HepG2 (cell line): ENCODE results near the gene ZNF618. TPM values are rescaled to one million over a fixed set of nuclear protein-coding genes. Genes with fewer than 3 reads are reported as not detected.

Experiments used
- ATAC-seq: fragments of 200-7000 bp; cut with Tn5 transposase; 3 replicates; pipeline ENCODE4 v1.9.1; 2020; ENCODE audit warnings: mild to moderate bottlenecking, moderate library complexity
- BruUV-seq: library from RNA; stranded (reverse); fragments of 400-500 nt; replicated peaks from 2 replicates; lab custom pipeline; 2021; lab: Mats Ljungman, UMichigan
- CTCF ChIA-PET: fragments of 300-600 bp; formaldehyde crosslinking; extraction: SDS; loops from one replicate; lab custom pipeline; 2021; ENCODE audit warnings: low total read pairs, inconsistent platforms, low intra/inter-chr PET ratio; lab: Yijun Ruan, JAX
- POLR2A ChIA-PET: fragments of 350-600 bp; sonication (Branson Sonifier 250); formaldehyde crosslinking; loops from one replicate; lab custom pipeline; 2020; ENCODE audit warnings: antibody characterized with exemption, inconsistent platforms; lab: Yijun Ruan, JAX
- DNase-seq: peaks from one replicate; pipeline ENCODE4 v3.0.0-alpha.2; 2015; ENCODE audit warnings: low spot score
- FAIRE-seq: peaks from 3 replicates; lab custom pipeline; 2011; peaks lifted over from hg19 to GRCh38; lab: Jason Lieb, UNC
- H2AFZ ChIP-seq: one replicate; pipeline ENCODE4 v1.6.1; 2011; ENCODE audit warnings: low read length, inconsistent platforms
- H3K27ac ChIP-seq: fragments of 300-600 bp; 3 replicates; pipeline ENCODE4 v1.8.0; 2011; ENCODE audit warnings: mixed run types, mild to moderate bottlenecking, mixed read lengths, low read length, inconsistent platforms; ENCODE audit not compliant: insufficient read depth; ENCODE audit errors: extremely low read length
- H3K27me3 ChIP-seq, 2 experiments: fragments of 200-600 bp in 1 of 2; 2 replicates in 1 of 2; 3 replicates in 1 of 2; pipeline versions ENCODE4 v1.6.0 to v1.8.0; 2011; ENCODE audit warnings: low read length in 2 of 2, mild to moderate bottlenecking in 2 of 2, moderate library complexity in 2 of 2, inconsistent platforms in 1 of 2; ENCODE audit not compliant: insufficient read depth in 2 of 2, control insufficient read depth in 1 of 2
- H3K36me3 ChIP-seq, 2 experiments: fragments of 200-600 bp in 1 of 2; replicated peaks in 1 of 2; 2 replicates in 1 of 2; 3 replicates in 1 of 2; pipeline versions ENCODE4 v1.5.1 to v1.8.0; 2011; ENCODE audit warnings: low read length in 2 of 2, inconsistent platforms in 1 of 2; ENCODE audit not compliant: insufficient read depth in 2 of 2, control insufficient read depth in 1 of 2
- H3K4me1 ChIP-seq: 2 replicates; pipeline ENCODE4 v1.5.1; 2012; ENCODE audit warnings: low read length, inconsistent platforms; ENCODE audit not compliant: insufficient read depth
- H3K4me2 ChIP-seq: 2 replicates; pipeline ENCODE4 v1.6.0; 2011; ENCODE audit warnings: low read depth, low read length, inconsistent platforms
- H3K4me3 ChIP-seq, 3 experiments: fragments of 200-600 bp in 1 of 3; sonication (generic), shearing (Covaris generic) in 1 of 3; replicated peaks in 1 of 3; 2 replicates each; pipeline ENCODE4 v1.5.1; 2011 to 2016; ENCODE audit warnings: low read length in 3 of 3, inconsistent platforms in 2 of 3, low read depth in 2 of 3, mild to moderate bottlenecking in 2 of 3, control low read depth in 1 of 3, mixed read lengths in 1 of 3; ENCODE audit not compliant: insufficient read depth in 1 of 3
- H3K79me2 ChIP-seq: one replicate; pipeline ENCODE4 v1.6.1; 2011; ENCODE audit warnings: low read length, inconsistent platforms; ENCODE audit not compliant: insufficient read depth
- H3K9ac ChIP-seq: 2 replicates; pipeline ENCODE4 v1.6.0; 2011; ENCODE audit warnings: mild to moderate bottlenecking, low read depth, low read length, inconsistent platforms; ENCODE audit not compliant: insufficient read depth
- H3K9me3 ChIP-seq: 2 replicates; pipeline ENCODE4 v1.5.1; 2012; ENCODE audit warnings: mild to moderate bottlenecking, low read length
- H4K20me1 ChIP-seq: 2 replicates; pipeline ENCODE4 v1.6.0; 2011; ENCODE audit warnings: inconsistent platforms, mild to moderate bottlenecking, low read length, moderate library complexity; ENCODE audit not compliant: insufficient read depth
- BRCA1 ChIP-seq: sonication (generic); formaldehyde crosslinking; IDR thresholded peaks from 2 replicates; pipeline ENCODE4 v1.4.0; 2020; ENCODE audit warnings: missing genetic modification reagents
- DPF2 ChIP-seq: sonication (generic); formaldehyde crosslinking; IDR thresholded peaks from 2 replicates; pipeline ENCODE4 v1.4.0; 2020; ENCODE audit warnings: mild to moderate bottlenecking, low read depth, missing genetic modification reagents, borderline replicate concordance
- ETV5 ChIP-seq: IDR thresholded peaks from 2 replicates; pipeline ENCODE4 v1.6.1; 2018; ENCODE audit warnings: missing biosample characterization, missing genetic modification reagents, inconsistent platforms, borderline replicate concordance
- GLI4 ChIP-seq: sonication (generic); formaldehyde crosslinking; IDR thresholded peaks from 2 replicates; pipeline ENCODE4 v1.5.1; 2020; ENCODE audit warnings: missing genetic modification reagents, mild to moderate bottlenecking, moderate library complexity, borderline replicate concordance
- RAD51 ChIP-seq: fragments of 450-650 bp; IDR thresholded peaks from 2 replicates; pipeline ENCODE4 v1.6.1; 2016; ENCODE audit warnings: borderline replicate concordance
- RCOR2 ChIP-seq: IDR thresholded peaks from 2 replicates; pipeline ENCODE4 v1.6.1; 2016; ENCODE audit warnings: missing biosample characterization, missing genetic modification reagents
- SALL1 ChIP-seq: sonication (generic); formaldehyde crosslinking; IDR thresholded peaks from 2 replicates; pipeline ENCODE4 v1.8.0; 2022; ENCODE audit warnings: mild to moderate bottlenecking, missing genetic modification reagents
- ZNF207 ChIP-seq: fragments of 450-650 bp; IDR thresholded peaks from 2 replicates; pipeline ENCODE4 v1.6.1; 2016; ENCODE audit warnings: antibody characterized with exemption, borderline replicate concordance
- ZNF333 ChIP-seq: sonication (generic); formaldehyde crosslinking; IDR thresholded peaks from 2 replicates; pipeline ENCODE4 v1.4.0; 2020; ENCODE audit warnings: mild to moderate bottlenecking, missing genetic modification reagents, borderline replicate concordance
- ZNF607 ChIP-seq: sonication (generic); formaldehyde crosslinking; IDR thresholded peaks from 2 replicates; pipeline ENCODE4 v1.5.1; 2020; ENCODE audit warnings: missing genetic modification reagents, mild to moderate bottlenecking, borderline replicate concordance
- ZNF792 ChIP-seq: IDR thresholded peaks from 2 replicates; pipeline ENCODE4 v1.6.1; 2016
- WGBS: methylation state at CpG from one replicate; pipeline ENCODE4 v1.1.6; 2017; ENCODE audit warnings: low lambda C conversion rate; 5-methylcytosine and 5-hydroxymethylcytosine counted together
- in situ Hi-C: cut with HindIII; loops from 2 replicates; pipeline ENCODE4 v1.10.0; 2017; ENCODE audit warnings: low pct_unique_long_range_greater_than_20kb; ENCODE audit not compliant: extremely low pct_ligation_motif_present
- intact Hi-C: fragments of 100-400 bp; cut with micrococcal nuclease; formaldehyde crosslinking; loops from one replicate; pipeline ENCODE4 v1.10.0; 2022; ENCODE audit not compliant: unreplicated experiment
- polyA plus RNA-seq, 8 experiments: library from polyadenylated mRNA; depleted of rRNA in 3 of 8; stranded (reverse) in 7 of 8; unstranded in 1 of 8; fragments of >200 nt; fragmentation: Illumina TruSeq in 4 of 8; extraction: Trizol in 4 of 8; gene quantifications; 2 replicates each; pipeline versions ENCODE4 v1.2.1 to v1.2.3, GENCODE V29; 2011 to 2016; ENCODE audit warnings: low read depth in 4 of 8, missing spikeins in 1 of 8, mixed read lengths in 1 of 8; ENCODE audit not compliant: insufficient read depth in 1 of 8
- total RNA-seq, 5 experiments: library from RNA; depleted of rRNA; stranded (reverse); fragments of >200 nt; fragmentation: Illumina TruSeq; extraction: Trizol; gene quantifications; 2 replicates each; pipeline ENCODE4 v1.2.3, GENCODE V29; 2016; ENCODE audit warnings: low read depth in 1 of 5
- TF ChIP-seq, protein P1 (sequence below): sonication (generic); formaldehyde crosslinking; IDR thresholded peaks from 2 replicates; pipeline ENCODE4 v1.5.0; 2020; ENCODE audit warnings: mild to moderate bottlenecking, missing genetic modification reagents
- TF ChIP-seq, protein P2 (sequence below): fragments of 450-650 bp; IDR thresholded peaks from 2 replicates; pipeline ENCODE4 v1.6.1; 2017; ENCODE audit warnings: mild to moderate bottlenecking
- TF ChIP-seq, protein P3 (sequence below): sonication (generic); formaldehyde crosslinking; IDR thresholded peaks from 2 replicates; pipeline ENCODE4 v1.4.0; 2020; ENCODE audit warnings: mild to moderate bottlenecking, missing genetic modification reagents
- TF ChIP-seq, protein P4 (sequence below): sonication (generic); formaldehyde crosslinking; IDR thresholded peaks from 2 replicates; pipeline ENCODE4 v1.4.0; 2020; ENCODE audit warnings: missing genetic modification reagents

Gene ZNF618
- total and polyA plus RNA-seq, 2 of the 13 experiments (the other 11 are each of a cell fraction or from before 2014, with no cell fraction given): 0.07 TPM

DNA sequence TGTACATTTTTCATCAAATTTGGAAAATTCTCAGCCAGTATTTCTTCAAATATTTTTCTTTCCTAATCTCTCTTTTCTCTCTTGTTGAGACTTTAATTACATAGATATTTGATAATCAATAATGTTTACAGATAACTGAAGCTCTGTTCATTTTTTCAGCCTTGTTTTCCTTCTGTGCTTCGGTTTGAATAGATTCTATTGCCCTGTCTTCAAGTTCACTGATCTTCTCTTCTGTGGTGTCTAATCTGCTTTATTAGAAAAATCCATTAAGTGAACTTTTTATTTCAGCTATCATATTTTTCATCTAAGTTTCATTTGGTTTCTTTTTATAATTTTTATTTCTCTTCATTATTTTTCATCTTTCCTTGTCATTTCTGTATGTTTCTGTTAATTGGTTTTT is 147.9 kb downstream of the ZNF618 start:
- WGBS: 57% methylated on average over 1 of the region's 1 CpG
- intact Hi-C loops (loop anchor here (10.0 kb wide), 1 partner anchor 59 kb away; no protein-coding TSS in a partner anchor), in situ Hi-C loops (no loop called here)
- no peak for TF ChIP-seq ZNF207
- no peak for TF ChIP-seq SALL1 (CRISPR knock-in tag)
- TF ChIP-seq BRCA1: no peak
- TF ChIP-seq, protein P1, sequence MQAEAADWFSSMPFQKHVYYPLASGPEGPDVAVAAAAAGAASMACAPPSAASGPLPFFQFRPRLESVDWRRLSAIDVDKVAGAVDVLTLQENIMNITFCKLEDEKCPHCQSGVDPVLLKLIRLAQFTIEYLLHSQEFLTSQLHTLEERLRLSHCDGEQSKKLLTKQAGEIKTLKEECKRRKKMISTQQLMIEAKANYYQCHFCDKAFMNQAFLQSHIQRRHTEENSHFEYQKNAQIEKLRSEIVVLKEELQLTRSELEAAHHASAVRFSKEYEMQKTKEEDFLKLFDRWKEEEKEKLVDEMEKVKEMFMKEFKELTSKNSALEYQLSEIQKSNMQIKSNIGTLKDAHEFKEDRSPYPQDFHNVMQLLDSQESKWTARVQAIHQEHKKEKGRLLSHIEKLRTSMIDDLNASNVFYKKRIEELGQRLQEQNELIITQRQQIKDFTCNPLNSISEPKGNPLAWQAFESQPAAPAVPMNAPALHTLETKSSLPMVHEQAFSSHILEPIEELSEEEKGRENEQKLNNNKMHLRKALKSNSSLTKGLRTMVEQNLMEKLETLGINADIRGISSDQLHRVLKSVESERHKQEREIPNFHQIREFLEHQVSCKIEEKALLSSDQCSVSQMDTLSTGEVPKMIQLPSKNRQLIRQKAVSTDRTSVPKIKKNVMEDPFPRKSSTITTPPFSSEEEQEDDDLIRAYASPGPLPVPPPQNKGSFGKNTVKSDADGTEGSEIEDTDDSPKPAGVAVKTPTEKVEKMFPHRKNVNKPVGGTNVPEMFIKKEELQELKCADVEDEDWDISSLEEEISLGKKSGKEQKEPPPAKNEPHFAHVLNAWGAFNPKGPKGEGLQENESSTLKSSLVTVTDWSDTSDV (CRISPR knock-in tag): no peak
- TF ChIP-seq ETV5 (CRISPR knock-in tag): no peak
- no peak for TF ChIP-seq GLI4 (CRISPR knock-in tag)
- no peak for TF ChIP-seq DPF2 (CRISPR knock-in tag)
- no peak for TF ChIP-seq ZNF607
- TF ChIP-seq ZNF792: no peak
- TF ChIP-seq, protein P2, sequence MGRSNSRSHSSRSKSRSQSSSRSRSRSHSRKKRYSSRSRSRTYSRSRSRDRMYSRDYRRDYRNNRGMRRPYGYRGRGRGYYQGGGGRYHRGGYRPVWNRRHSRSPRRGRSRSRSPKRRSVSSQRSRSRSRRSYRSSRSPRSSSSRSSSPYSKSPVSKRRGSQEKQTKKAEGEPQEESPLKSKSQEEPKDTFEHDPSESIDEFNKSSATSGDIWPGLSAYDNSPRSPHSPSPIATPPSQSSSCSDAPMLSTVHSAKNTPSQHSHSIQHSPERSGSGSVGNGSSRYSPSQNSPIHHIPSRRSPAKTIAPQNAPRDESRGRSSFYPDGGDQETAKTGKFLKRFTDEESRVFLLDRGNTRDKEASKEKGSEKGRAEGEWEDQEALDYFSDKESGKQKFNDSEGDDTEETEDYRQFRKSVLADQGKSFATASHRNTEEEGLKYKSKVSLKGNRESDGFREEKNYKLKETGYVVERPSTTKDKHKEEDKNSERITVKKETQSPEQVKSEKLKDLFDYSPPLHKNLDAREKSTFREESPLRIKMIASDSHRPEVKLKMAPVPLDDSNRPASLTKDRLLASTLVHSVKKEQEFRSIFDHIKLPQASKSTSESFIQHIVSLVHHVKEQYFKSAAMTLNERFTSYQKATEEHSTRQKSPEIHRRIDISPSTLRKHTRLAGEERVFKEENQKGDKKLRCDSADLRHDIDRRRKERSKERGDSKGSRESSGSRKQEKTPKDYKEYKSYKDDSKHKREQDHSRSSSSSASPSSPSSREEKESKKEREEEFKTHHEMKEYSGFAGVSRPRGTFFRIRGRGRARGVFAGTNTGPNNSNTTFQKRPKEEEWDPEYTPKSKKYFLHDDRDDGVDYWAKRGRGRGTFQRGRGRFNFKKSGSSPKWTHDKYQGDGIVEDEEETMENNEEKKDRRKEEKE: no peak
- TF ChIP-seq ZNF333 (CRISPR knock-in tag): no peak
- TF ChIP-seq, protein P3, sequence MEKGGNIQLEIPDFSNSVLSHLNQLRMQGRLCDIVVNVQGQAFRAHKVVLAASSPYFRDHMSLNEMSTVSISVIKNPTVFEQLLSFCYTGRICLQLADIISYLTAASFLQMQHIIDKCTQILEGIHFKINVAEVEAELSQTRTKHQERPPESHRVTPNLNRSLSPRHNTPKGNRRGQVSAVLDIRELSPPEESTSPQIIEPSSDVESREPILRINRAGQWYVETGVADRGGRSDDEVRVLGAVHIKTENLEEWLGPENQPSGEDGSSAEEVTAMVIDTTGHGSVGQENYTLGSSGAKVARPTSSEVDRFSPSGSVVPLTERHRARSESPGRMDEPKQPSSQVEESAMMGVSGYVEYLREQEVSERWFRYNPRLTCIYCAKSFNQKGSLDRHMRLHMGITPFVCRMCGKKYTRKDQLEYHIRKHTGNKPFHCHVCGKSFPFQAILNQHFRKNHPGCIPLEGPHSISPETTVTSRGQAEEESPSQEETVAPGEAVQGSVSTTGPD (CRISPR knock-in tag): no peak
- TF ChIP-seq RAD51: no peak
- no peak for TF ChIP-seq RCOR2 (CRISPR knock-in tag)
- TF ChIP-seq, protein P4, sequence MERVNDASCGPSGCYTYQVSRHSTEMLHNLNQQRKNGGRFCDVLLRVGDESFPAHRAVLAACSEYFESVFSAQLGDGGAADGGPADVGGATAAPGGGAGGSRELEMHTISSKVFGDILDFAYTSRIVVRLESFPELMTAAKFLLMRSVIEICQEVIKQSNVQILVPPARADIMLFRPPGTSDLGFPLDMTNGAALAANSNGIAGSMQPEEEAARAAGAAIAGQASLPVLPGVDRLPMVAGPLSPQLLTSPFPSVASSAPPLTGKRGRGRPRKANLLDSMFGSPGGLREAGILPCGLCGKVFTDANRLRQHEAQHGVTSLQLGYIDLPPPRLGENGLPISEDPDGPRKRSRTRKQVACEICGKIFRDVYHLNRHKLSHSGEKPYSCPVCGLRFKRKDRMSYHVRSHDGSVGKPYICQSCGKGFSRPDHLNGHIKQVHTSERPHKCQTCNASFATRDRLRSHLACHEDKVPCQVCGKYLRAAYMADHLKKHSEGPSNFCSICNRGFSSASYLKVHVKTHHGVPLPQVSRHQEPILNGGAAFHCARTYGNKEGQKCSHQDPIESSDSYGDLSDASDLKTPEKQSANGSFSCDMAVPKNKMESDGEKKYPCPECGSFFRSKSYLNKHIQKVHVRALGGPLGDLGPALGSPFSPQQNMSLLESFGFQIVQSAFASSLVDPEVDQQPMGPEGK: no peak
- DNase-seq (no peak), FAIRE-seq (no peak), ATAC-seq (no peak)
- no peak overlapping the region for H3K9ac ChIP-seq
- H4K20me1 ChIP-seq: no peaks in the 10 kb centered on the region
- no peak overlapping the region for H3K4me2 ChIP-seq
- no peak overlapping the region for H2AFZ ChIP-seq
- H3K79me2 ChIP-seq: no peaks in the 10 kb centered on the region
- ChIA-PET POLR2A (no interaction called here), CTCF (no interaction called here)
- no peak overlapping the region for H3K27ac ChIP-seq
- H3K9me3 ChIP-seq: peaks cover 8% of the 10 kb centered on the region; the same call in 1 of the 2 replicates
- H3K4me1 ChIP-seq: no peaks in the 10 kb centered on the region
- H3K4me3 ChIP-seq: no peak overlapping the region
- H3K27me3 ChIP-seq: peaks cover 0 to 19% of the 10 kb centered on the region in 2 experiments; a peak in 1 of 5 replicates
- no TSS peak for BruUV-seq
- H3K36me3 ChIP-seq: no peaks in the 10 kb centered on the region
